IPS-18c (cell line): ENCODE measurements around the gene CAPZA1.

Source experiments
- H3K4me3 ChIP-seq: 2 replicates; pipeline ENCODE4 v1.7.0; 2013; ENCODE audit warnings: low read depth, mild to moderate bottlenecking, low read length, moderate library complexity; ENCODE audit not compliant: insufficient read depth
- H3K9me3 ChIP-seq: one replicate; pipeline ENCODE4 v1.6.1; 2013; ENCODE audit warnings: mild to moderate bottlenecking, low read length, moderate library complexity; ENCODE audit not compliant: control insufficient read depth, insufficient read depth

The CAPZA1 gene

DNA sequence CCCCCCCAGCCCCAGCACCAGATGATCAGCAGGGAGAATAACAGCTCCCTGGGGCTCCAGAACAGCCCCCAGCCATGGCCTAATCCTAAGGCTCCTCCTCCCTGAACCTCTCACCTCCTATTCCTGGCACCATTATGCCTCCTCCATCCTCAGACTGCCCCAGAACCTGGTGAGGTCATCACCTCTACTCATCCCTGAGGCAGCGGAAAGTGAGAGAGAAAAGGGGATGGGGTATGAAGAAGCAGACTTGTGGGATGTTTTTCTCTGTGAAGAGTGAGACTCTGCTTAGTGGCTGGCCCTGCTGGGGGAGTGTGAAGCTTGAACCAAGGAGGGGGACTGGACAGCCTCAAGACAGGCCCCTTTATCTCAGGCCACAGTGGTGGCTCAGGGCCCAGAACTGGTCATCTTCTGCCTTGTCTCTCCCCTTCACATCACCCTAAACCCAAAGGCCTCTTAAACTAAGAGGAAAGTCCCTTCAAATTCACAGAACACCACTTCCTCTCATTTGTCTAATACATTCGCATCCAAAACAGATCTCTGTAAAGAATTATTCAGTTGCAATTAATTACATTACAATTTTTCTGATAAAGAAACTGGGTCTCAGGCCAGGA is 97.7 kb downstream of the CAPZA1 start:
- Histone ChIP-seq H3K4me3 (no peak overlapping the region), H3K9me3 (no peaks in the 10 kb centered on the region)

DNA sequence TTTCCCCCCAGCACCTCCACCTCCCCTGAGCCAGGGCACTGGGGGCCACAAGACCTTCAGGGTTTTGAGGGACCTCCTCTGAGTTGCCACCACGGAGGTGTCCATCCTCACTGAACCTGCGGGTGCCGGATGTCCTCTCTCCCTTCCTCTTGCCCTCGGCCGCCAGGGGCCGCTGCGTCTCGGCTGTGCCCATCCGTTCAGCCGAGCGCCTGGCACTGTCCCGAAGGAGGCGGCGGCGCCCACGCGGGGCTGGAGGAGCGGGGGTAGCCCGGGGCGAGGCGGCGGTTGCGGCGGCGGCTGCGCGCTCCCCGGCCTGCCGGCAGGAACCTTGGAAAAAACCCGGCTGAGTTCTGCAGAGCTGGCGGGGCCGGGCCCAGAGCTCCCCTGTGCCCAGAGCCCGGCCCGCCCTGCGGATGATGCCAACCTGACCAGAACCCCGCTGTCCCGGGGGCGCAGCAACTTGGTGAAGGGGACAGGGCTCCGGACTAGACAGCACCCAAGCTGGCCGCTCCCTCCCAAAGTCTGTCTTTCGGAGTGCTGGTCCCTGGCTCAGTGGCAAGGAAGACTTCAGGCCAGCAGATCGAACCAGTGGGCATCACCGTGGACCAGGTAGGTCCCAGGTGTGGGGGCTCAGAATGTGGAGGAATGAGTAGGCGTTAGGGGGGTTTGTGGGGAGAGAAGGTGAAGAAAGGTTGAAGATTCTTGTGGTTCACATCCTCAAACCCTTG is 99.2 kb downstream of the CAPZA1 start:
- H3K9me3 ChIP-seq = no peaks in the 10 kb centered on the region
- H3K4me3 ChIP-seq = no peak overlapping the region; the same call in 1 of the 2 replicates

DNA sequence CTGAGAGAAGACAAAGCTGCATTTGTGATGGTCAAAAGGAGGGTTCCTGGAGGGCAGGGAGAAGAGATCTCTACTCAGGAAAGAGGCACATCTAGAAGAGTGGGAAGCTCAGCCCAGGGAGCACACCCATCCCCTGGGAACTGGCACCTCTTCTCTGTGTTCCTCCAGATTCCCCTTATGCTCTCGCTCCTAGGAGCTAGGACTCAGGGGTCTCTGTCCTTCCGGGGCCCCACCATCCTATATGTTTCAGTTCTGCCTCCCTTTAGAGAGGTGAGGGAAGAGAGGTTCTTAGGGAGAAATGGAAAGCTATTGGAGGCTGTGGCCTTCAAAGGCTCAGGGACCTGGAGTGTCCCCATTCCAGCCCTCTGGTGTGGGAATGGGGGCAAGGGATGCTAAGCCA is 100.1 kb downstream of the CAPZA1 start:
- no peaks in the 10 kb centered on the region for H3K9me3 ChIP-seq
- no peak overlapping the region for H3K4me3 ChIP-seq

DNA sequence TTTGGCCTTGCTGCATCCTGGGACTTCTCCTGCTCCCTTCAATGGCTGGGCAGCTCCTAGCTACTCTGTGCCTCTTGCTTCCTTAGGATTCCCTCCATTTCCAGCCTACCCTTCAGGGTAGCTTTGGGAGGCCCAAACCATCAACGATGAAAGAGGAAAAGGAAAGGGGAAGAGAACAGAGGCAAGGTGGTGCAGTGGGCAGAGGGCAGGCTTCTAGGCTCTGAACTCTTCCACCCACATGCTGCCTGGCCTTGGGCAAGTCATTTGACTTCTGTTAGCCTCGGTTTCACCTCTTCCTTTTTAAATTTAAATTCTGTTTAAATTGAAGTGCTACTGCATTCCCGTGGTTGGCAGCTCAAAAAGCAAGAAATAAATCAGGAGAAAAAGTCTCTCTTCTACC is 101.2 kb downstream of the CAPZA1 start:
- Histone ChIP-seq H3K4me3 (no peak overlapping the region), H3K9me3 (no peaks in the 10 kb centered on the region)
